Measurements from ENCODE around the gene ZNF618. TPM values are rescaled to one million over a fixed set of nuclear protein-coding genes. Genes with fewer than 3 reads are reported as not detected.

The ZNF618 gene
- total RNA-seq, 1 experiment from 2014 or later = 4.2 TPM

DNA sequence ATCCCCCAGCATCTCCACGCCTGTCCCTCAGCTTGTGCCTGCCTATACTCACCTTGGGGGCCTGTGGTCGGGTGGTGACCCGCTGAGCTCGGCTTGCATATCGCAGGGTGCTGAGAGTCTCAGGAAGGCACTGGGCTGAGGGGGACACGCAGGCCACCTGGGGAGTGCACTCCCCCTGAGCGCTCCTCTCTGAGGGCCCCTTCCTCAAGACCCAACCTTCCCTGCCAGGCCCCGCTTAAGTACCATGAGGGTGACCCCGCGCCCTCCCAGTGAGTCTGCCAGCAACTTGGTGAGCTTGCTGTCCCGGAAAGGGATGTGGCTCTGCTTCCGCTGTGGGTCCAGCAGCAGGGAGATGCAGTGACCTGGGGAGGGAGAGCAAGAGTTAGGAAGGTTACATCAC, 218.9 kb downstream of the ZNF618 start:
- H4K20me1 ChIP-seq (ENCODE audit: low read length) = no peaks in the 10 kb centered on the region
- H3K9me3 ChIP-seq (ENCODE audit: low read length) = no peaks in the 10 kb centered on the region
- H3K4me1 ChIP-seq (ENCODE audit: insufficient read depth, low read length) = no peaks in the 10 kb centered on the region
- H3K9me2 ChIP-seq (replicated peaks; ENCODE audit: low read length) = no peaks in the 10 kb centered on the region
- H3K9ac ChIP-seq (ENCODE audit: low read length) = no peak overlapping the region
- TF ChIP-seq EZH2 (IDR thresholded peaks at IDR 0.05; ENCODE audit: low read length, unreplicated experiment) (no peak), EZH2phosphoT487 (IDR thresholded peaks at IDR 0.05; ENCODE audit: borderline replicate concordance, low read length) (no peak)
- TF ChIP-seq, protein P1, sequence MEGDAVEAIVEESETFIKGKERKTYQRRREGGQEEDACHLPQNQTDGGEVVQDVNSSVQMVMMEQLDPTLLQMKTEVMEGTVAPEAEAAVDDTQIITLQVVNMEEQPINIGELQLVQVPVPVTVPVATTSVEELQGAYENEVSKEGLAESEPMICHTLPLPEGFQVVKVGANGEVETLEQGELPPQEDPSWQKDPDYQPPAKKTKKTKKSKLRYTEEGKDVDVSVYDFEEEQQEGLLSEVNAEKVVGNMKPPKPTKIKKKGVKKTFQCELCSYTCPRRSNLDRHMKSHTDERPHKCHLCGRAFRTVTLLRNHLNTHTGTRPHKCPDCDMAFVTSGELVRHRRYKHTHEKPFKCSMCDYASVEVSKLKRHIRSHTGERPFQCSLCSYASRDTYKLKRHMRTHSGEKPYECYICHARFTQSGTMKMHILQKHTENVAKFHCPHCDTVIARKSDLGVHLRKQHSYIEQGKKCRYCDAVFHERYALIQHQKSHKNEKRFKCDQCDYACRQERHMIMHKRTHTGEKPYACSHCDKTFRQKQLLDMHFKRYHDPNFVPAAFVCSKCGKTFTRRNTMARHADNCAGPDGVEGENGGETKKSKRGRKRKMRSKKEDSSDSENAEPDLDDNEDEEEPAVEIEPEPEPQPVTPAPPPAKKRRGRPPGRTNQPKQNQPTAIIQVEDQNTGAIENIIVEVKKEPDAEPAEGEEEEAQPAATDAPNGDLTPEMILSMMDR (conservative IDR thresholded peaks at IDR 0.05; ENCODE audit: low read depth, low read length) = no peak
- no peaks in the 10 kb centered on the region for H3K79me2 ChIP-seq (ENCODE audit: low read length)
- H2AFZ ChIP-seq (ENCODE audit: low read length) = no peak overlapping the region
- no peaks in the 10 kb centered on the region for H3K36me3 ChIP-seq (ENCODE audit: low read depth, low read length)
- BruUV-seq (replicated peaks) = no TSS peak
- no peak overlapping the region for H3K4me2 ChIP-seq (ENCODE audit: low read length)
- intact Hi-C loops (cut with micrococcal nuclease) = no loop called here
- no peak for ATAC-seq
- H3F3A ChIP-seq (ENCODE audit: low read length, unreplicated experiment) = no peaks in the 10 kb centered on the region
- ChIA-PET CTCF (no interaction called here), POLR2A (ENCODE audit: unreplicated experiment) (no interaction called here)
- no peak overlapping the region for H3K27ac ChIP-seq (ENCODE audit: low read length)
- H3K4me3 ChIP-seq (ENCODE audit: low read length) = no peak overlapping the region
- H3K27me3 ChIP-seq (ENCODE audit: low read length) = no peaks in the 10 kb centered on the region
- DNase-seq = no peak

GRCh38 chr9:114096041-114096511, 220.0 kb downstream of the ZNF618 start:
- H3K79me2 ChIP-seq (ENCODE audit: low read length) = no peaks in the 10 kb centered on the region
- no peak for ATAC-seq
- no peak overlapping the region for H3K4me2 ChIP-seq (ENCODE audit: low read length)
- H3K9me3 ChIP-seq (ENCODE audit: low read length) = no peaks in the 10 kb centered on the region
- no peaks in the 10 kb centered on the region for H3K36me3 ChIP-seq (ENCODE audit: low read depth, low read length)
- intact Hi-C loops (cut with micrococcal nuclease) = no loop called here
- ChIA-PET POLR2A (ENCODE audit: unreplicated experiment) (no interaction called here), CTCF (interaction anchor here (0.6 kb wide), 1 partner anchor 79 kb away, joined by 3 read pairs; no protein-coding TSS in a partner anchor)
- no TSS peak for BruUV-seq (replicated peaks)
- no peaks in the 10 kb centered on the region for H3K27me3 ChIP-seq (ENCODE audit: low read length)
- no peak overlapping the region for H3K4me3 ChIP-seq (ENCODE audit: low read length)
- no peak overlapping the region for H3K9ac ChIP-seq (ENCODE audit: low read length)
- H2AFZ ChIP-seq (ENCODE audit: low read length) = no peak overlapping the region
- H4K20me1 ChIP-seq (ENCODE audit: low read length) = no peaks in the 10 kb centered on the region
- no peak overlapping the region for H3K27ac ChIP-seq (ENCODE audit: low read length)
- no peak for DNase-seq
- no peaks in the 10 kb centered on the region for H3K9me2 ChIP-seq (replicated peaks; ENCODE audit: low read length)
- TF ChIP-seq, protein P1 (conservative IDR thresholded peaks at IDR 0.05; ENCODE audit: low read depth, low read length) = no peak; the same call in 1 of the 2 replicates
- TF ChIP-seq EZH2 (IDR thresholded peaks at IDR 0.05; ENCODE audit: low read length, unreplicated experiment) = no peak
- no peak for TF ChIP-seq EZH2phosphoT487 (IDR thresholded peaks at IDR 0.05; ENCODE audit: borderline replicate concordance, low read length)
- no peaks in the 10 kb centered on the region for H3F3A ChIP-seq (ENCODE audit: low read length, unreplicated experiment)
- no peaks in the 10 kb centered on the region for H3K4me1 ChIP-seq (ENCODE audit: insufficient read depth, low read length)

GRCh38 chr9:114096866-114097612, 220.9 kb downstream of the ZNF618 start:
- H3K27ac ChIP-seq (ENCODE audit: low read length) = no peak overlapping the region

More at GRCh38 chr9:114096866-114097612, 220.9 kb downstream of the ZNF618 start:
- Histone ChIP-seq H3K4me1 (ENCODE audit: insufficient read depth, low read length) (no peaks in the 10 kb centered on the region), H4K20me1 (ENCODE audit: low read length) (no peaks in the 10 kb centered on the region), H3K4me2 (ENCODE audit: low read length) (peak overlapping the region; percentile 75), H3K79me2 (ENCODE audit: low read length) (no peaks in the 10 kb centered on the region), H3F3A (ENCODE audit: low read length, unreplicated experiment) (no peaks in the 10 kb centered on the region), H2AFZ (ENCODE audit: low read length) (no peak overlapping the region), H3K9me2 (replicated peaks; ENCODE audit: low read length) (no peaks in the 10 kb centered on the region), H3K4me3 (ENCODE audit: low read length) (peak overlapping the region; percentile 69; the same call in 1 of the 2 replicates), H3K9me3 (ENCODE audit: low read length) (0 out of 2 replicates have a peak, but pooled peaks cover 6% of the 10 kb centered on the region), H3K36me3 (ENCODE audit: low read depth, low read length) (no peaks in the 10 kb centered on the region), H3K9ac (ENCODE audit: low read length) (no peak overlapping the region), H3K27me3 (ENCODE audit: low read length) (no peaks in the 10 kb centered on the region)
- intact Hi-C loops (cut with micrococcal nuclease) = no loop called here
- CTCF ChIA-PET = no interaction called here
- POLR2A ChIA-PET (ENCODE audit: unreplicated experiment) = no interaction called here
- TF ChIP-seq EZH2 (IDR thresholded peaks at IDR 0.05; ENCODE audit: low read length, unreplicated experiment) (no peak), EZH2phosphoT487 (IDR thresholded peaks at IDR 0.05; ENCODE audit: borderline replicate concordance, low read length) (no peak)
- TF ChIP-seq, protein P1 (conservative IDR thresholded peaks at IDR 0.05; ENCODE audit: low read depth, low read length) = no peak
- no TSS peak for BruUV-seq (replicated peaks)
- DNase-seq (no peak), ATAC-seq (no peak)

Data from PC-3 (cell line).